Sigmoid colon (tissue), 7 donors: Measurements from ENCODE around the gene SULT2B1. TPM values are rescaled to one million over a fixed set of nuclear protein-coding genes. Genes with fewer than 3 reads are reported as not detected.

ENCODE experiments used
- DNase-seq: peaks from one replicate; pipeline ENCODE4 v3.0.0-alpha.2; 2019
- H3K27ac ChIP-seq, 4 donors: fragments of 200-600 bp; sonication (generic); one replicate each; pipeline ENCODE4 v1.5.1; 2016 to 2019; ENCODE audit warnings: mild to moderate bottlenecking in 1 of 4
- H3K27me3 ChIP-seq, 3 donors: fragments of 200-600 bp; sonication (generic); one replicate each; pipeline ENCODE4 v1.5.1; 2019; ENCODE audit warnings: mild to moderate bottlenecking in 1 of 3
- H3K36me3 ChIP-seq, 4 donors: fragments of 200-600 bp; sonication (generic); one replicate each; pipeline ENCODE4 v1.5.1; 2016 to 2019
- H3K4me1 ChIP-seq, 4 donors: fragments of 200-600 bp; sonication (generic); one replicate each; pipeline ENCODE4 v1.5.1; 2017 to 2019
- H3K4me3 ChIP-seq, 4 donors: fragments of 200-600 bp; sonication (generic); one replicate each; pipeline ENCODE4 v1.5.1; 2017 to 2019; ENCODE audit warnings: mild to moderate bottlenecking in 2 of 4, moderate library complexity in 1 of 4
- H3K9me3 ChIP-seq, 4 donors: fragments of 200-600 bp in 3 of 4; sonication (generic) in 3 of 4; one replicate each; pipeline versions ENCODE4 v1.5.1 to v1.6.1; 2013 to 2019
- CTCF ChIP-seq, 4 experiments: fragments of 450-650 bp in 3 of 4; fragments of 200-600 bp in 1 of 4; IDR thresholded peaks; one replicate each; pipeline ENCODE4 v1.5.1; 2016 to 2019; ENCODE audit warnings: antibody characterized with exemption in 4 of 4, mild to moderate bottlenecking in 3 of 4, moderate library complexity in 2 of 4
- EP300 ChIP-seq, 4 donors: sonication (generic); formaldehyde crosslinking; IDR thresholded peaks; one replicate each; pipeline ENCODE4 v1.6.1; 2017; ENCODE audit warnings: antibody characterized with exemption in 4 of 4
- POLR2A ChIP-seq, 2 donors: fragments of 450-650 bp; IDR thresholded peaks; one replicate each; pipeline ENCODE4 v1.6.1; 2016; ENCODE audit warnings: antibody characterized with exemption in 2 of 2, mild to moderate bottlenecking in 2 of 2, moderate library complexity in 2 of 2
- POLR2AphosphoS5 ChIP-seq, 4 donors: sonication (generic); formaldehyde crosslinking; IDR thresholded peaks; one replicate each; pipeline ENCODE4 v1.6.1; 2017; ENCODE audit warnings: antibody characterized with exemption in 4 of 4
- WGBS, 2 donors: extraction: QIAGEN DNeasy Blood & Tissue Kit; methylation state at CpG; one replicate each; pipeline ENCODE4 v1.1.7; 2013; 5-methylcytosine and 5-hydroxymethylcytosine counted together
- intact Hi-C: fragments of 100-400 bp; cut with DNase I; formaldehyde crosslinking; loops from one replicate; pipeline ENCODE4 v1.15.1; 2023
- polyA plus RNA-seq, 3 donors: library from polyadenylated mRNA; stranded (reverse); fragments of 200-250 nt; gene quantifications; one replicate each; pipeline ENCODE4 v1.2.3, GENCODE V29; 2013
- total RNA-seq, 4 donors: library from RNA; depleted of rRNA; stranded (reverse); fragments of >200 nt; gene quantifications; one replicate each; pipeline ENCODE4 v1.1.0, GENCODE V29; 2016
- donor health status: healthy with polysubstance abuse.
- donor health status: Bipolar disorder and iron deficiency.
- donor health status: healthy.

The SULT2B1 gene
- total and polyA plus RNA-seq, 7 donors = 0.82 to 2.8 (median 1.8) TPM; not detected in 3

- Histone ChIP-seq H3K36me3 (peaks cover 10 to 32% (median 25%) of the 10 kb centered on the region in 4 donors), H3K4me1 (peaks cover 0 to 61% (median 45%) of the 10 kb centered on the region in 4 donors), H3K27me3 (no peaks in the 10 kb centered on the region), H3K9me3 (no peaks in the 10 kb centered on the region), H3K27ac (peak within 1 kb of the TSS; percentile 91 to 95 (median 94)), H3K4me3 (peak within 1 kb of the TSS; percentile 56 to 73 (median 64))
- peak; percentile 100 for DNase-seq
- WGBS, 2 donors = 0% methylated on average over 69 of the region's 69 CpGs
- peak; percentile 90 to 94 for TF ChIP-seq POLR2A (IDR thresholded peaks at IDR 0.05)
- peak in 1 of 4 donors; percentile 74 for TF ChIP-seq EP300 (IDR thresholded peaks at IDR 0.05)
- TF ChIP-seq POLR2AphosphoS5 (IDR thresholded peaks at IDR 0.05) = peak; percentile 95 to 99 (median 98)
- TF ChIP-seq CTCF (IDR thresholded peaks at IDR 0.05) = no peak
- intact Hi-C loops = loop anchor here (1.0 kb wide), 1 partner anchor 30 kb away; no protein-coding TSS in a partner anchor
Observed at GRCh38 chr19:48618916-48619691, 67.1 kb downstream of the SULT2B1 start, which contains the start of the genes RPL18 and SPHK2. RPL18 (minus strand) TSS chr19:48619178; CDS start chr19:48619143, 35 bp downstream. SPHK2 (plus strand) TSS chr19:48619506; CDS start chr19:48620515, 1,009 bp downstream.

- Histone ChIP-seq H3K4me1 (peaks cover 0 to 65% (median 52%) of the 10 kb centered on the region in 4 donors), H3K9me3 (no peaks in the 10 kb centered on the region), H3K27me3 (no peaks in the 10 kb centered on the region), H3K27ac (peak overlapping the region; percentile 91 to 95 (median 94)), H3K36me3 (peaks cover 10 to 28% (median 24%) of the 10 kb centered on the region in 4 donors), H3K4me3 (peak overlapping the region; percentile 56 to 73 (median 64))
- intact Hi-C loops = loop anchor here (10.0 kb wide), 1 partner anchor 1345 kb away; the partner anchor contains the start of gene INAFM1
- 32% methylated on average over 6 of the region's 6 CpGs for WGBS, 2 donors
- TF ChIP-seq CTCF (IDR thresholded peaks at IDR 0.05) (peak in 1 of 4 experiments; percentile 18), POLR2A (IDR thresholded peaks at IDR 0.05) (peak in 1 of 2 donors; percentile 3), EP300 (IDR thresholded peaks at IDR 0.05) (no peak), POLR2AphosphoS5 (IDR thresholded peaks at IDR 0.05) (no peak)
- DNase-seq = no peak
Observed at GRCh38 chr19:48619692-48620585, 68.0 kb downstream of the SULT2B1 start.

DNA sequence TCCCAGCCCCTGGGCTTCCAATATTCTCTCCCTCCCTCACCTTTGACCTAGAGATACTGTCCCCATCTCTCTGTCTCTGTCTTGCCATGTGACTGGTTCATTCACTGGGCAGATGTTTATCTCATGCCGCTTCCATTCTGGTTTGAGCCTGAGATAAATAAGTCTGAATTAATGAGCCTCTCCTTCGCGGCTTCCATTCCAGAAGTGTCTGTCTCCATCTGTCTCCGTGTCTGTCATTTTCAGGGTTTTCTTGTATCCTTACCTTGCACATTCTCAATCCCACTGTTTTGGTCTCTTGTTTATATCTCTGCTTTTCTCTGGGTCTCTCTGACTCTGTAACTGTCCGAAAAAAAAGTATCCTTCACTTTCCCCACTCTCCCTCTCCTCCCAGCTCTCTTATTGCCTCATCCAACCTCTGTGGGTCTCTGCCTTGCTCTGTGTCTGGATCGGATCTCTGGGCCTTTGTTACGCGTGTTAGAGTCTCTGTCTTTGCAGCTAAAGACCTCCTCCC lies 71.6 kb downstream of the SULT2B1 start:
- intact Hi-C loops = loop anchor here (10.0 kb wide), 1 partner anchor 1349 kb away; the partner anchor contains the start of gene INAFM1
- TF ChIP-seq POLR2AphosphoS5 (IDR thresholded peaks at IDR 0.05) (peak in 1 of 4 donors; percentile 4), EP300 (IDR thresholded peaks at IDR 0.05) (no peak), POLR2A (IDR thresholded peaks at IDR 0.05) (no peak)
- peaks cover 0 to 44% (median 29%) of the 10 kb centered on the region in 4 donors for H3K4me1 ChIP-seq
- peak overlapping the region in 3 of 4 donors; percentile 18 to 55 (median 49) for H3K4me3 ChIP-seq
- 43 to 50% methylated on average over 8 of the region's 8 CpGs for WGBS, 2 donors
- H3K27ac ChIP-seq = peak overlapping the region; percentile 81 to 85 (median 82)
- H3K27me3 ChIP-seq = no peaks in the 10 kb centered on the region
- peaks cover 0 to 19% (median 0%) of the 10 kb centered on the region in 4 donors for H3K36me3 ChIP-seq
- H3K9me3 ChIP-seq = no peaks in the 10 kb centered on the region
- DNase-seq = no peak

DNA sequence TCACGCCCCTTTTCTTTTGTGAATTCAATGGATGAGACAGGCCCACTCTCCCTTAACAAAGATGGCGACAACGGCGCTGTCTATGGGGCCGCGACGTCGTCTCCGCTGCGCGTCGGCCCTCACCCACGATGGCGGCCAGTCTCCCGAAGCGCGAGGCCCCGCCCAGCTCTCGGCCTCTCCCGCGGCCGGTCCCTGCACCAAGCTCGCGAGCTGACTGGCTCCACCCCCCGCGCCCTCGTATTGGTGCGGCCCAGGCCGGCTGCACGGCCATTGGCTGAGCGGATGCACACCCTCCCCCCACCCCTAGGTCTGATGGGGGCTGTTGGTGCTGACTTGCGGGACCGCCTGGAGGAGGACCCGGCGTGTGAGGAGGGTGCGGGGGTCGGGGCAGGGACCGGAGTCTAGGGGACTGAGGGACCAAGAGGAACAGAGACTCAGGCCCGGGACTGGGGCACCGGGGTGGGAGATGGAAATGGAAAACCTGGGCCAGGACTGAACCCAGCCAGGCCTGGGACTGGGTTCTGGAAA lies 72.2 kb downstream of the SULT2B1 start:
- WGBS, 2 donors = 0 to 1% methylated on average over 40 of the region's 40 CpGs
- intact Hi-C loops = loop anchor here (10.0 kb wide), 1 partner anchor 1349 kb away; the partner anchor contains the start of gene INAFM1

More for the DNA sequence above, 72.2 kb downstream of the SULT2B1 start:
- H3K4me3 ChIP-seq = peak overlapping the region; percentile 41 to 55 (median 50)
- DNase-seq = peak; percentile 99
- TF ChIP-seq POLR2A (IDR thresholded peaks at IDR 0.05) = peak in 1 of 2 donors; percentile 40
- peak in 3 of 4 donors; percentile 48 to 71 (median 63) for TF ChIP-seq POLR2AphosphoS5 (IDR thresholded peaks at IDR 0.05)
- TF ChIP-seq EP300 (IDR thresholded peaks at IDR 0.05) = no peak
- TF ChIP-seq CTCF (IDR thresholded peaks at IDR 0.05) = no peak
- no peaks in the 10 kb centered on the region for H3K9me3 ChIP-seq
- peak overlapping the region; percentile 82 to 87 (median 84) for H3K27ac ChIP-seq
- peaks cover 0 to 19% (median 0%) of the 10 kb centered on the region in 4 donors for H3K36me3 ChIP-seq
- H3K4me1 ChIP-seq = peaks cover 0 to 45% (median 29%) of the 10 kb centered on the region in 4 donors
- no peaks in the 10 kb centered on the region for H3K27me3 ChIP-seq
